Measurements from ENCODE around the gene ARHGEF2. TPM values are rescaled to one million over a fixed set of nuclear protein-coding genes. Genes with fewer than 3 reads are reported as not detected.

ARHGEF2 gene
- total and polyA plus RNA-seq, 10 of the 15 experiments (the other 5 are each of a cell fraction or from before 2014, with no cell fraction given), result 8.1 to 113 (median 69.9) TPM

- ChIA-PET CTCF (interaction anchor here (0.9 to 1.4 kb wide), 5 partner anchors 35 to 199 kb away, joined by 3 to 6 read pairs (median 3); no protein-coding TSS in a partner anchor), POLR2A (interaction anchor here (1.0 to 1.5 kb wide), 2 partner anchors 26 to 66 kb away, joined by 3 to 4 read pairs; no protein-coding TSS in a partner anchor), SMC1A (ENCODE audit: uncharacterized antibody, unreplicated experiment) (interaction anchor here (1.0 to 1.2 kb wide), 2 partner anchors 25 to 41 kb away, joined by 3 read pairs; no protein-coding TSS in a partner anchor), RAD21 (ENCODE audit: unreplicated experiment) (no interaction called here)
- Histone ChIP-seq H3K4me3 (no peak overlapping the region), H3K9ac (ENCODE audit: control insufficient read depth, insufficient read depth, low read length) (no peak overlapping the region), H2AFZ (ENCODE audit: control insufficient read depth, low read depth, low read length) (no peak overlapping the region), H3K4me1 (ENCODE audit: control insufficient read depth, insufficient read depth, low read length) (peaks cover 2% of the 10 kb centered on the region), H3K4me2 (ENCODE audit: control insufficient read depth, insufficient read depth) (no peak overlapping the region), H4K20me1 (ENCODE audit: control insufficient read depth, insufficient read depth) (no peaks in the 10 kb centered on the region), H3K79me2 (ENCODE audit: control insufficient read depth, insufficient read depth, low read length) (peaks cover 10% of the 10 kb centered on the region), H3K9me3 (replicated peaks; ENCODE audit: control insufficient read depth, insufficient read depth, low read length) (no peaks in the 10 kb centered on the region), H3K27me3 (replicated peaks in 1 of 2; ENCODE audit: control insufficient read depth in 2 of 2, insufficient read depth in 2 of 2, low read length in 1 of 2) (no peaks in the 10 kb centered on the region; a peak in 1 of 4 replicates), H3K36me3 (ENCODE audit: control insufficient read depth in 2 of 2, insufficient read depth in 2 of 2, low read length in 1 of 2) (no peaks in the 10 kb centered on the region), H3K27ac (ENCODE audit: control insufficient read depth, insufficient read depth) (no peak overlapping the region)
- FAIRE-seq (no peak), ATAC-seq (no peak), DNase-seq (ENCODE audit: low read depth, low spot score) (no peak)
- intact Hi-C loops (cut with micrococcal nuclease; ENCODE audit: unreplicated experiment), result no loop called here
- in situ Hi-C loops (cut with MboI), result no loop called here
- BruUV-seq (replicated peaks), result no TSS peak
- 62% methylated on average over 5 of the region's 5 CpGs for WGBS (ENCODE audit: insufficient coverage, insufficient replicate concordance, low lambda C conversion rate, missing lambda C conversion rate)
- TF ChIP-seq E2F8 (IDR thresholded peaks at IDR 0.05; ENCODE audit: low read depth, partially characterized antibody) (no peak), STAT1 (conservative IDR thresholded peaks at IDR 0.05) (no peak), CBX5 (IDR thresholded peaks at IDR 0.05; ENCODE audit: low read depth) (no peak), POLR2AphosphoS5 (IDR thresholded peaks at IDR 0.05; ENCODE audit: low read length) (no peak), HCFC1 (IDR thresholded peaks at IDR 0.05; ENCODE audit: low read length) (no peak), ZNF687 (IDR thresholded peaks at IDR 0.05) (no peak), RBBP5 (conservative IDR thresholded peaks at IDR 0.05) (no peak), USF2 (IDR thresholded peaks at IDR 0.05; ENCODE audit: borderline replicate concordance, low read depth, low read length) (no peak), MEF2A (IDR thresholded peaks at IDR 0.05; ENCODE audit: insufficient read depth, low read depth, low read length) (no peak), ZNF384 (IDR thresholded peaks at IDR 0.05; ENCODE audit: borderline replicate concordance, low read depth, low read length) (no peak), SIN3A (IDR thresholded peaks at IDR 0.05; ENCODE audit: low read depth, low read length) (no peak)
- TF ChIP-seq, protein P1, sequence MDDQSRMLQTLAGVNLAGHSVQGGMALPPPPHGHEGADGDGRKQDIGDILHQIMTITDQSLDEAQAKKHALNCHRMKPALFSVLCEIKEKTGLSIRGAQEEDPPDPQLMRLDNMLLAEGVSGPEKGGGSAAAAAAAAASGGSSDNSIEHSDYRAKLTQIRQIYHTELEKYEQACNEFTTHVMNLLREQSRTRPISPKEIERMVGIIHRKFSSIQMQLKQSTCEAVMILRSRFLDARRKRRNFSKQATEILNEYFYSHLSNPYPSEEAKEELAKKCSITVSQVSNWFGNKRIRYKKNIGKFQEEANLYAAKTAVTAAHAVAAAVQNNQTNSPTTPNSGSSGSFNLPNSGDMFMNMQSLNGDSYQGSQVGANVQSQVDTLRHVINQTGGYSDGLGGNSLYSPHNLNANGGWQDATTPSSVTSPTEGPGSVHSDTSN (IDR thresholded peaks at IDR 0.05; ENCODE audit: insufficient replicate concordance, low read depth, low read length), result no peak
Observed at GRCh38 chr1:156024801-156025200, 46.5 kb upstream of the ARHGEF2 start.

All from GM12878 (cell line).